Panc1 (cell line): ENCODE results near the gene UPF1. TPM values are rescaled to one million over a fixed set of nuclear protein-coding genes. Genes with fewer than 3 reads are reported as not detected.
A peak's percentile ranks its signal among the peaks of the same experiment; 100 is the strongest.

Source experiments
- ATAC-seq: fragments of 200-7000 bp; cut with Tn5 transposase; 2 replicates; pipeline ENCODE4 v1.9.1; 2020; ENCODE audit warnings: mild to moderate bottlenecking, moderate library complexity
- BruUV-seq: library from RNA; stranded (reverse); fragments of 400-500 nt; replicated peaks from 2 replicates; lab custom pipeline; 2021; lab: Mats Ljungman, UMichigan
- CTCF ChIA-PET: fragments of 300-600 bp; sonication (Branson Sonifier 250); formaldehyde crosslinking; loops from one replicate; lab custom pipeline; 2022; ENCODE audit warnings: antibody characterized with exemption; lab: Charles Lee
- POLR2A ChIA-PET: fragments of 300-600 bp; sonication (Branson Sonifier 250); formaldehyde crosslinking; loops from one replicate; lab custom pipeline; 2022; ENCODE audit warnings: antibody characterized with exemption; lab: Charles Lee
- DNase-seq: peaks from one replicate; pipeline ENCODE4 v3.0.0-alpha.2; 2010; ENCODE audit warnings: low read depth, low spot score
- H3K27ac ChIP-seq: 2 replicates; pipeline ENCODE4 v1.5.1; 2011; ENCODE audit warnings: mild to moderate bottlenecking, low read length, inconsistent platforms
- H3K27me3 ChIP-seq: fragments of 200-500 bp; sonication (Bioruptor generic); 2 replicates; pipeline ENCODE4 v1.6.0; 2014; ENCODE audit warnings: low read length, inconsistent platforms; ENCODE audit not compliant: control insufficient read depth, insufficient read depth
- H3K36me3 ChIP-seq: fragments of 200-500 bp; sonication (Bioruptor generic); 2 replicates; pipeline ENCODE4 v1.5.1; 2014; ENCODE audit warnings: inconsistent platforms, mild to moderate bottlenecking, low read length, moderate library complexity; ENCODE audit not compliant: control insufficient read depth, insufficient read depth
- H3K4me1 ChIP-seq: 2 replicates; pipeline ENCODE4 v1.5.1; 2011; ENCODE audit warnings: inconsistent platforms, mild to moderate bottlenecking, low read length, moderate library complexity; ENCODE audit not compliant: control insufficient read depth, insufficient read depth
- H3K4me3 ChIP-seq, 2 experiments: 2 replicates each; pipeline ENCODE4 v1.5.1; 2011 to 2012; ENCODE audit warnings: low read depth in 2 of 2, low read length in 2 of 2, mild to moderate bottlenecking in 2 of 2, inconsistent platforms in 1 of 2, moderate library complexity in 1 of 2
- H3K9me3 ChIP-seq: fragments of 200-500 bp; sonication (Bioruptor generic); 2 replicates; pipeline ENCODE4 v1.5.1; 2014; ENCODE audit warnings: low read depth, mild to moderate bottlenecking, inconsistent platforms, low read length, moderate library complexity; ENCODE audit not compliant: control insufficient read depth, insufficient read depth
- CTCF ChIP-seq: fragments of 450-650 bp; IDR thresholded peaks from 2 replicates; pipeline ENCODE4 v1.5.1; 2017; ENCODE audit warnings: mild to moderate bottlenecking
- POLR2AphosphoS5 ChIP-seq: IDR thresholded peaks from 2 replicates; pipeline ENCODE4 v1.6.1; 2012; ENCODE audit warnings: mild to moderate bottlenecking, low read depth, low read length, moderate library complexity
- REST ChIP-seq, 2 experiments: IDR thresholded peaks; 2 replicates each; pipeline ENCODE4 v1.6.1; 2011 to 2012; ENCODE audit warnings: low read depth in 2 of 2, control low read depth in 1 of 2, low read length in 1 of 2, mild to moderate bottlenecking in 1 of 2, moderate library complexity in 1 of 2; ENCODE audit not compliant: insufficient read depth in 1 of 2
- SIN3A ChIP-seq: IDR thresholded peaks from 2 replicates; pipeline ENCODE4 v1.6.1; 2012; ENCODE audit warnings: low read depth, mild to moderate bottlenecking, low read length, moderate library complexity, borderline replicate concordance; ENCODE audit not compliant: insufficient read depth
- TCF7L2 ChIP-seq: IDR thresholded peaks from 2 replicates; pipeline ENCODE4 v1.6.1; 2011; ENCODE audit warnings: mild to moderate bottlenecking, low read depth, low read length, inconsistent platforms
- in situ Hi-C: cut with HindIII; loops from 2 replicates; pipeline ENCODE4 v1.10.0; 2016; ENCODE audit warnings: low sequenced_read_pairs, low pct_unique_long_range_greater_than_20kb
- intact Hi-C: fragments of 100-400 bp; cut with micrococcal nuclease; formaldehyde crosslinking; loops from one replicate; pipeline ENCODE4 v1.10.0; 2022; ENCODE audit not compliant: unreplicated experiment
- total RNA-seq: library from RNA; stranded (reverse); gene quantifications from one replicate; pipeline ENCODE4 v1.2.1, GENCODE V29; 2021; ENCODE audit not compliant: unreplicated experiment

The UPF1 gene
- total RNA-seq, 1 experiment from 2014 or later = 62.2 TPM

- POLR2A ChIA-PET = no interaction called here
- TSS peak; percentile 78 for BruUV-seq
These were observed 35.4 kb downstream of the UPF1 start for GRCh38 chr19:18867199-18867598.

GRCh38 chr19:18867751-18868150, 36.0 kb downstream of the UPF1 start:
- H3K36me3 ChIP-seq = no peaks in the 10 kb centered on the region
- ATAC-seq = no peak
- no peaks in the 10 kb centered on the region for H3K9me3 ChIP-seq
- BruUV-seq = no TSS peak
- no peak for TF ChIP-seq SIN3A
- TF ChIP-seq POLR2AphosphoS5 = no peak
- intact Hi-C loops (no loop called here), in situ Hi-C loops (no loop called here)
- no peak overlapping the region for H3K4me3 ChIP-seq
- ChIA-PET CTCF (no interaction called here), POLR2A (no interaction called here)
- H3K4me1 ChIP-seq = no peaks in the 10 kb centered on the region
- H3K27me3 ChIP-seq = no peaks in the 10 kb centered on the region
- no peak overlapping the region for H3K27ac ChIP-seq
- no peak for DNase-seq

More at GRCh38 chr19:18867199-18867598, 35.4 kb downstream of the UPF1 start:
- Histone ChIP-seq H3K9me3 (no peaks in the 10 kb centered on the region), H3K27ac (no peak overlapping the region), H3K4me1 (no peaks in the 10 kb centered on the region), H3K4me3 (no peak overlapping the region), H3K36me3 (peaks cover 2% of the 10 kb centered on the region), H3K27me3 (no peaks in the 10 kb centered on the region)
- CTCF ChIA-PET = no interaction called here
- intact Hi-C loops = no loop called here
- in situ Hi-C loops = no loop called here
- ATAC-seq (no peak), DNase-seq (no peak)
- TF ChIP-seq REST (IDR thresholded peaks at IDR 0.05; ENCODE audit: insufficient read depth in 1 of 2, low read depth in 2 of 2, low read length in 1 of 2) = no peak
- TF ChIP-seq TCF7L2 = no peak
- no peak for TF ChIP-seq POLR2AphosphoS5
- TF ChIP-seq CTCF = no peak
- TF ChIP-seq SIN3A = no peak

GRCh38 chr19:18868380-18869022, 36.7 kb downstream of the UPF1 start:
- no peak for TF ChIP-seq CTCF
- TF ChIP-seq SIN3A = no peak
- TF ChIP-seq POLR2AphosphoS5 = no peak
- no peaks in the 10 kb centered on the region for H3K4me1 ChIP-seq
- ChIA-PET CTCF (no interaction called here), POLR2A (no interaction called here)
- no peak overlapping the region for H3K4me3 ChIP-seq
- intact Hi-C loops = no loop called here
- no peaks in the 10 kb centered on the region for H3K9me3 ChIP-seq
- ATAC-seq (no peak), DNase-seq (no peak)
- in situ Hi-C loops = no loop called here
- H3K27me3 ChIP-seq = no peaks in the 10 kb centered on the region
- H3K27ac ChIP-seq = no peak overlapping the region
- BruUV-seq = no TSS peak
- no peaks in the 10 kb centered on the region for H3K36me3 ChIP-seq
